GM19467 (cell line): Measurements from ENCODE around the gene MTMR12.
A peak's percentile ranks its signal among the peaks of the same experiment; 100 is the strongest.

ENCODE experiments used
- ATAC-seq: cut with Tn5 transposase; IDR thresholded peaks from one replicate; pipeline ENCODE4 v1.9.1; 2021; ENCODE audit warnings: mild to moderate bottlenecking, moderate library complexity; ENCODE audit not compliant: unreplicated experiment

The MTMR12 gene

DNA sequence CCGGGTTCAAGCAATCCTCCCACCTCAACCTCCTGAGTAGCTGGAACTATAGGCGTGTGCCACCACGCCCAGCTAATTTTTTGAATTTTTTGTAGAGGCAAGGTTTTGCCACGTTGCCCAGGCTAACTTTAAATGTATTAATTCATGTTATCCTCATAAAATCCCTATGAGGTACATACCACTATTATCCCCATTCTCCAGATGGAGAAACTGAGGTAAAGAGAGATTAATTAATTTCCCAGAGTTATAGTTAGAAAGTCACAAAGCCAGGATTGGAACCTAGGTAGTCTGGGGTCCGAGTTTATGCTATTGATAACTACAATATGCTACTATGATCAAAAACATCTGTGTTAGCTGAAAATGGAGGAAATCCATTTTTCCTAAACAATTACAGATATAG is 106.7 kb downstream of the MTMR12 start:
- ATAC-seq: no peak

DNA sequence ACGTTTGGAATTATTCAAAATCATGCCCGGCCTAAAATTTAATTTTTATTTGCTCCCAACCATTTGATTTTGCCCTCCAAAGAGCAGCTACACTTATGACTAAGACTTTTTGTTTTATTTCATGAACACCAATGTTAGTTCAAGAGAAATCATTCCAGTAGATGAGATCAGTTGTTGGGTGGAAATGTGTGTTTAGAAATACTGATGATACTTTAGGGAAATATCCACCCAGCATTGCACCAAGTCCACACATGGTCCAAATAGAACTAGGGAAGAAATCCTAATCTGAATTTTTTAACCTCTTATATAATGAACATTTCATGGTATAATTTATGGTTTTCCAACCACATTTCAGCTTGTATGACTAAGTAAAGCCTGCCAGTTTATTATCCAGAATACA is 110.3 kb downstream of the MTMR12 start:
- no peak for ATAC-seq

DNA sequence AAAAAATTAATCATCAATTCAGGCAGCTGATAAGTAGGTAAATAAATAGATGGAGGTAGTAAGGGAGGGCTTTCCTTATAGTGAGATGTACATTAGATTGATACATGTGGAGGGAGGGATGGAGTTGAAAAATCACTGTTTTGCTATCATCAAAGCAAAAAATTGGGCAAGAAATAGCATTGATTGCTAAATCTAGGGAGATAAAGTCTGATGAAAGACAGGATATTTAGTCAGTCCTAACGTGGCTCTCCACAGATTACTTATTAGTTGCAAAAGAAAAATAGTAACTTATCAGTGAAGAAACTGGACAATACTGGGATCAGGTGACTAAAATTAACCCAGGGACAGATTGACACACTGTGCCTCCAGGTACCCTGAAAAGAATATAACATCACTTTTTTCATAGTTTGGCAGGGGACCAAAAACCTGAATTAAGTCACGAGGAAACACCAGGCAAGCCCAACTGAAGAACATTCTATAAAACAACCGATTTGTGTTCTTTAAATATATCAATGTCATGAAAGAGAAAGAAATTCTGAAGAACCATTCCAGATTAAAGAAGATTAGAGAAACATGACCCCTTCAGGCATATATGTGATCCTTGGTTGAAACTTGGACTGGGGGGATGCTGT is 111.5 kb downstream of the MTMR12 start:
- ATAC-seq: no peak

DNA sequence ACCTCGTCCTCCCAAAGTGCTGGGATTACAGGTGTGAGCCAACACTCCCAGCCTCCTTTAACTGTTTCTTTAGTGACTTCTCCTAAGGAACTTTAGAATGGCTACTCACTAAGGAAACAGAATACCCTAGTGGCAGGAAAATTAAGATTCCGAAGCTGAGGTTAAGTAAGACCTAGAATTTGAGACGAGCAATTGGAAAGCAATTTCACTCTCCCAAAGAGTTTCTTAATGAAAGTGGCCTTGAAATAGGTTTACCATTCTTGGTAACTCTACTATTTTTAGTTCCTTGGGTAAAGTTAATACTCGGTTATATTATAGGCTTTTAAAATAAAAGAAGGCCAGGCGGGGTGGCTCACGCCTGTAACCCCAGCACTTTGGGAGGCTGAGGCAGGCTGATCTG is 115.7 kb downstream of the MTMR12 start:
- no peak for ATAC-seq

DNA sequence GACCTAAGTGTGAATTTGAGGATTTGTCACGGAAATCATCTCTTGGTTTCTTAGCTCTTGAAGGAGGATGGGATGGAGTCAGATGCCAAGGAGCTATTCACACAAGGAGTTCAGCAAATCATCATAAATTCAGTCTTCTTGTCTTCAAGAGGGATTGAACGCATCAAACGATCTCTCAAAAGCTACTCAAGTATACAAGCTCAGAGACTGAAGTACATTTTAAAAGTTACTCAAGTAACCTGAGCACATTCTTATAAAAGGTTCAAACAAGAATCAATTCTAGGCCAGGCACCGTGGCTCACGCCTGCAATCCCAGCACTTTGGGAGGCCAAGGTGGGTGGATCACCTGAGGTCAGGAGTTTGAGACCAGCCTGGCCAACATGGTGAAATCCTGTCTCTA is 117.5 kb downstream of the MTMR12 start:
- ATAC-seq: no peak

DNA sequence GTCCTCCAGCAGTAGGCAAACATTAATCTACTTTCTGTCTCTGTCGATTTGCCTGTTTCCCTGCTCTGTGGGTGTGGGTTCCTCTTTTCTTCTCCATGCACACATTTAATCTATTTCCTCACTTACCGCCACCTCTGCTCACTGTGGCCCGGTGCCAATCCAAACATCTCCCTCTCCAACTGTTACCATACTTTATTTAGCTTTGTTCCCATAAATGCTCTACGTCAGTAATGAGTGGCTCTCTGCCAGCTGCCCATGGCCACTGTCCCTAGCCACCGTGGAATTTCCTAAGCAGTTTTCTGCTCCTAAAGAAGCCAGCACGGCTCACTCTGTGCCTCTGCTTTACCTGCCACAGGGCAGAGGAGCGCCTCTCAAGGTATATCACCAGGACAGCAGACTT is 119.1 kb downstream of the MTMR12 start:
- ATAC-seq: peak; percentile 75

DNA sequence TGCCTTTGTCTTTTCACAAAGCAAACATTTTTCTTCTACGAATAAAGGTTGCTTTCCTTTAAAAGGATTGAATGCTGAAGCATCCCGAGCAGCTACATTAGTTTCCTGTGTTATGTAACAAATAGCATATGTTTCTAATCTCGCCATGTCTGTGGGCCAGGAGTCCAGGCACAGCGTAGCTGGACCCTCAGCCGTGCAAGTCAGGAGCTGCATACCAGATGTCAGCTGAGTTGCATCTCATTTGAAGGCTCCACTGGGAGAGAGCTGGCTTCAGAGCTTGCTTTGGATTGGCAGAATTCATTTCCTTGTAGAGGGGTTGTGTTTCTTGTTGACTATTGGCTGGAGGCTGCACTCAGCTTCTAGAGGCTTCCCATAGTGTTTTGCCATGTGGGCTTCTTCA is 122.6 kb downstream of the MTMR12 start:
- ATAC-seq: no peak

DNA sequence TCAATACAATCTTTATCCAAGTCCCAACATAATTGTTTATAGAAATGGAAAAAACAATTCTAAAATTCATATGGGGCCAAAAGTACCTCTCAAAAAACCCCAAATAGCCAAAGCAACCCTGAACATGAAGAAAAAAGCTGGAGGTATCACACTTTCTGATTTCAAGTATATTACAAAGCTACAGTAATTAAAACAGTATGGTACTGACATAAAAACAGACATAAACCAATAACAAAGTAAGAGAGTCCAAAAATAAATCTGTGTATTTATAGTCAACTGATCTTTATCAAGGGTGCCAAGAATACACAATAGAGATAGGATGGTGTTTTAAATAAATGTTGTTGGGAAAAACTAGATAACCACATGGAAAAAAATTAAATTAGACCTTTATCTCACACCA is 125.1 kb downstream of the MTMR12 start:
- no peak for ATAC-seq

DNA sequence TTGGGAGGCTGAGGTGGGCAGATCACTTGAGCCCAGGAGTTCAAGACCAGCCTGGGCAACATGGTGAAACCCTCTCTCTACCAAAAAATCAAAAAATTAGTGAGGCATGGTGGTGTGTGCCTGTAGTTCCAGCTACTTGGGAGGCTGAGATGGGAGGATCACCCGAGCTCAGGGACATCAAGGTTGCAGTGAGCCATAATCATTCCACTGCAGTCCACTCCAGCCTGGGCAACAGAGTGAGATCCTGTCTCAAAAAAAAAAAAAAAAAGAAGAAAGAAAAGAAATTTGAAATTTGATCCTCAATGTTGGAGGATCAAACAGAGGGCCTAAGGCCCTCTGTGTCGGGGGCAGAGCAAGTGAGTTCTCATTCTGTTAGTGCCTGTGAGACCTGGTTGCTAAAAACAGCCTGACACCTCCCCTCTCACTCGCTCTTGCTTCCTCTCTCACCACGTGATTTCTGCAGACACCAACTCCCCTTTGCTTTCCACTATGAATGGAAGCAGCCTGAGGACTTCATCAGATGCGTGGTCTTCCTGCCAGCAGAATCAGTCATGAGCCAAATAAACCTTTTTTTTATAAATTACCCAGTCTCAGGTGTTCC is 130.2 kb downstream of the MTMR12 start:
- ATAC-seq: peak; percentile 63
